OCI-LY7 (cell line): ENCODE data around the gene TFCP2L1. TPM values are rescaled to one million over a fixed set of nuclear protein-coding genes. Genes with fewer than 3 reads are reported as not detected.

Experiments used
- BruUV-seq: library from RNA; stranded (reverse); fragments of 400-500 nt; replicated peaks from 2 replicates; lab custom pipeline; 2021; lab: Mats Ljungman, UMichigan
- CTCF ChIA-PET: fragments of 300-600 bp; sonication (Branson Sonifier 250); formaldehyde crosslinking; loops from one replicate; lab custom pipeline; 2022; ENCODE audit warnings: antibody characterized with exemption; ENCODE audit not compliant: unreplicated experiment; lab: Charles Lee
- POLR2A ChIA-PET: fragments of 300-600 bp; sonication (Branson Sonifier 250); formaldehyde crosslinking; loops from one replicate; lab custom pipeline; 2022; ENCODE audit warnings: antibody characterized with exemption; lab: Charles Lee
- DNase-seq: peaks from one replicate; pipeline ENCODE4 v3.0.0-alpha.2; 2015; ENCODE audit warnings: low spot score
- H2AFZ ChIP-seq: fragments of 200-600 bp; sonication (generic), shearing (Covaris generic); 2 replicates; pipeline ENCODE4 v1.6.1; 2014; ENCODE audit warnings: mild to moderate bottlenecking, antibody characterized with exemption, low read length, moderate library complexity
- H3K27ac ChIP-seq: fragments of 200-600 bp; sonication (generic); 2 replicates; pipeline ENCODE4 v1.5.1; 2014; ENCODE audit warnings: mixed run types, low read depth, mild to moderate bottlenecking, moderate library complexity, low read length, inconsistent platforms; ENCODE audit not compliant: poor library complexity, severe bottlenecking
- H3K36me3 ChIP-seq: fragments of 200-600 bp; sonication (generic); 2 replicates; pipeline ENCODE4 v1.6.1; 2014; ENCODE audit warnings: mild to moderate bottlenecking, antibody characterized with exemption, low read length, moderate library complexity, mixed read lengths; ENCODE audit not compliant: insufficient read depth
- H3K4me1 ChIP-seq: fragments of 200-600 bp; sonication (generic); 2 replicates; pipeline ENCODE4 v1.5.1; 2014; ENCODE audit warnings: mild to moderate bottlenecking, low read length; ENCODE audit not compliant: insufficient read depth, poor library complexity, severe bottlenecking
- H3K4me2 ChIP-seq: fragments of 200-600 bp; sonication (generic); 2 replicates; pipeline ENCODE4 v1.6.1; 2014; ENCODE audit warnings: mild to moderate bottlenecking, low read length
- H3K4me3 ChIP-seq: fragments of 200-600 bp; sonication (generic); 2 replicates; pipeline ENCODE4 v1.5.1; 2014; ENCODE audit warnings: mild to moderate bottlenecking, low read depth, low read length; ENCODE audit not compliant: poor library complexity, severe bottlenecking
- H3K79me2 ChIP-seq: fragments of 200-600 bp; sonication (generic); 2 replicates; pipeline ENCODE4 v1.6.1; 2016; ENCODE audit warnings: low read depth, mild to moderate bottlenecking, low read length, moderate library complexity, mixed read lengths; ENCODE audit not compliant: insufficient read depth
- H3K9me2 ChIP-seq: fragments of 200-600 bp; sonication (generic); 2 replicates; pipeline ENCODE4 v1.6.1; 2016; ENCODE audit warnings: mild to moderate bottlenecking, low read length, mixed read lengths; ENCODE audit not compliant: insufficient read depth
- H3K9me3 ChIP-seq: fragments of 200-600 bp; sonication (generic); 2 replicates; pipeline ENCODE4 v1.6.1; 2014; ENCODE audit warnings: mild to moderate bottlenecking, mixed run types, low read length, mixed read lengths
- H4K20me1 ChIP-seq: fragments of 200-600 bp; sonication (generic); 2 replicates; pipeline ENCODE4 v1.6.1; 2014; ENCODE audit warnings: mild to moderate bottlenecking, antibody characterized with exemption, low read length, moderate library complexity, mixed read lengths; ENCODE audit not compliant: insufficient read depth
- CTCF ChIP-seq: fragments of 200-600 bp; sonication (generic); conservative IDR thresholded peaks from 2 replicates; pipeline ENCODE4 v1.5.1; 2014; ENCODE audit warnings: mild to moderate bottlenecking, antibody characterized with exemption, low read length, moderate library complexity, mixed read lengths
- EZH2phosphoT487 ChIP-seq: fragments of 200-600 bp; sonication (generic); IDR thresholded peaks from 2 replicates; pipeline ENCODE4 v1.6.1; 2018; ENCODE audit warnings: low read depth, borderline replicate concordance, mild to moderate bottlenecking, mixed run types, antibody characterized with exemption, low read length, moderate library complexity, mixed read lengths
- intact Hi-C: fragments of 100-400 bp; cut with micrococcal nuclease; formaldehyde crosslinking; loops from one replicate; pipeline ENCODE4 v1.10.0; 2022; ENCODE audit not compliant: unreplicated experiment
- total RNA-seq, 2 experiments: library from RNA; depleted of rRNA in 1 of 2; stranded (reverse); fragments of >200 nt in 1 of 2; shearing (Covaris generic) in 1 of 2; gene quantifications; 2 replicates each; pipeline ENCODE4 v1.2.3, GENCODE V29; 2014 to 2022

Gene TFCP2L1
- total RNA-seq, 2 experiments from 2014 or later = 0.06 to 1.4 TPM

- TF ChIP-seq EZH2phosphoT487 (no peak), CTCF (no peak)
- intact Hi-C loops = no loop called here
- Histone ChIP-seq H2AFZ (no peak overlapping the region), H3K4me1 (no peaks in the 10 kb centered on the region), H3K79me2 (no peaks in the 10 kb centered on the region), H3K4me2 (no peak overlapping the region), H3K9me2 (no peaks in the 10 kb centered on the region), H3K4me3 (no peak overlapping the region), H4K20me1 (no peaks in the 10 kb centered on the region), H3K27ac (no peak overlapping the region), H3K36me3 (no peaks in the 10 kb centered on the region), H3K9me3 (no peaks in the 10 kb centered on the region)
- BruUV-seq = no TSS peak
- no peak for DNase-seq
- ChIA-PET CTCF (no interaction called here), POLR2A (no interaction called here)
Measured at GRCh38 chr2:121293450-121294325, 8.7 kb upstream of the TFCP2L1 start.

GRCh38 chr2:121291251-121291580 lies 6.2 kb upstream of the TFCP2L1 start:
- Histone ChIP-seq H3K4me1 (peaks cover 11% of the 10 kb centered on the region), H3K36me3 (no peaks in the 10 kb centered on the region), H3K27ac (no peak overlapping the region), H3K4me2 (no peak overlapping the region), H3K9me3 (no peaks in the 10 kb centered on the region), H2AFZ (no peak overlapping the region), H4K20me1 (no peaks in the 10 kb centered on the region), H3K4me3 (no peak overlapping the region), H3K9me2 (no peaks in the 10 kb centered on the region), H3K79me2 (no peaks in the 10 kb centered on the region)
- intact Hi-C loops = no loop called here
- BruUV-seq = no TSS peak
- ChIA-PET POLR2A (no interaction called here), CTCF (no interaction called here)
- no peak for TF ChIP-seq EZH2phosphoT487
- no peak for TF ChIP-seq CTCF
- DNase-seq = no peak

- H2AFZ ChIP-seq = no peak overlapping the region
- no peak overlapping the region for H3K4me2 ChIP-seq
- TF ChIP-seq CTCF = no peak
- TF ChIP-seq EZH2phosphoT487 = no peak
- H3K4me3 ChIP-seq = no peak overlapping the region
- POLR2A ChIA-PET = no interaction called here
- H4K20me1 ChIP-seq = no peaks in the 10 kb centered on the region
- intact Hi-C loops = no loop called here
- no peak overlapping the region for H3K27ac ChIP-seq
- BruUV-seq = no TSS peak
- H3K4me1 ChIP-seq = peaks cover 11% of the 10 kb centered on the region
- no peak for DNase-seq
- H3K36me3 ChIP-seq = no peaks in the 10 kb centered on the region
- H3K9me3 ChIP-seq = no peaks in the 10 kb centered on the region
- H3K79me2 ChIP-seq = no peaks in the 10 kb centered on the region
- CTCF ChIA-PET = no interaction called here
- no peaks in the 10 kb centered on the region for H3K9me2 ChIP-seq
Measured at GRCh38 chr2:121289271-121289670, 4.3 kb upstream of the TFCP2L1 start.
